Esophagus squamous epithelium (tissue), 4 donors: ENCODE measurements around the gene NLRP5.

ENCODE experiments used
- CTCF ChIP-seq, 6 experiments: fragments of 450-650 bp in 4 of 6; fragments of 200-600 bp in 2 of 6; sonication (generic) in 2 of 6; IDR thresholded peaks; one replicate each; pipeline ENCODE4 v1.5.1; 2016 to 2019; ENCODE audit warnings: antibody characterized with exemption in 6 of 6, mild to moderate bottlenecking in 4 of 6, moderate library complexity in 4 of 6
- POLR2A ChIP-seq, 4 donors: fragments of 450-650 bp; IDR thresholded peaks; one replicate each; pipeline ENCODE4 v1.6.1; 2017; ENCODE audit warnings: antibody characterized with exemption in 4 of 4, mild to moderate bottlenecking in 4 of 4, moderate library complexity in 3 of 4

DNA sequence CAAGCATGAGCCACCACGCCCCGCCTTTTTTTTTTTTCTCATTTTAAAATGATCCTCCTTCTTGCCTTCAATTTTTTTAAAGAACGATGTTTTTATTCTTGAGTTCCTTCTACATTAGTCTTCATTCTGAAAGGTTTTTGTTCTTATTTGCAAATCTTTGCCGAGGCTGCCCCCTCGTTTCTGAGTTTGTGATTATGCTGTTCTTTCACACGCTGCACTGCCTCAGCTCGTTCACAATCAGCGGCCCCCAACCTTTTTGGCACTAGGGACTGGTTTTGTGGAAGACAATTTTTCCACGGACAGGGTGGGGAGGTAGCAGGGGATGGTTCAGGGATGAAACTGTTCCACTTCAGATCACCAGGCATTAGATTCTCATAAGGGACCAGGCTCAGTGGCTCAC is 107.9 kb downstream of the NLRP5 start:
- TF ChIP-seq CTCF (IDR thresholded peaks at IDR 0.05) (no peak), POLR2A (IDR thresholded peaks at IDR 0.05) (no peak)
